ENCODE results near the gene SURF1.

GRCh38 chr9:133360400-133361393, 4.4 kb upstream of the SURF1 start:
- TF ChIP-seq YBX1 (IDR thresholded peaks at IDR 0.05) (no peak), EP300 (IDR thresholded peaks at IDR 0.05; ENCODE audit: borderline replicate concordance in 1 of 2, control insufficient read depth in 1 of 2, low read depth in 2 of 2, low read length in 2 of 2) (no peak), MTA3 (IDR thresholded peaks at IDR 0.05; ENCODE audit: borderline replicate concordance, low read length) (no peak), E2F4 (IDR thresholded peaks at IDR 0.05; ENCODE audit: low read depth, low read length) (no peak), USF1 (IDR thresholded peaks at IDR 0.05; ENCODE audit: borderline replicate concordance, extremely low read length, insufficient read depth, low read depth, low read length) (no peak), SMC3 (IDR thresholded peaks at IDR 0.05; ENCODE audit: borderline replicate concordance, low read length) (no peak), SMAD1 (IDR thresholded peaks at IDR 0.05; ENCODE audit: low read depth, partially characterized antibody) (no peak), ZBTB40 (IDR thresholded peaks at IDR 0.05; ENCODE audit: borderline replicate concordance) (no peak), POLR2A (IDR thresholded peaks at IDR 0.05; ENCODE audit: low read depth, low read length) (peak; percentile 64)
